Uterus (tissue), 2 donors: Measurements from ENCODE around the gene SDK2.

Source experiments
- POLR2A ChIP-seq, 2 donors: fragments of 450-650 bp; IDR thresholded peaks; one replicate each; pipeline ENCODE4 v1.6.1; 2016; ENCODE audit warnings: antibody characterized with exemption in 2 of 2, mild to moderate bottlenecking in 1 of 2, moderate library complexity in 1 of 2
- TF ChIP-seq, protein P1 (sequence below), 4 experiments: fragments of 200-600 bp in 2 of 4; fragments of 450-650 bp in 2 of 4; sonication (generic) in 2 of 4; IDR thresholded peaks; one replicate each; pipeline ENCODE4 v1.5.1; 2016 to 2019; ENCODE audit warnings: antibody characterized with exemption in 4 of 4, mild to moderate bottlenecking in 2 of 4, moderate library complexity in 1 of 4

DNA sequence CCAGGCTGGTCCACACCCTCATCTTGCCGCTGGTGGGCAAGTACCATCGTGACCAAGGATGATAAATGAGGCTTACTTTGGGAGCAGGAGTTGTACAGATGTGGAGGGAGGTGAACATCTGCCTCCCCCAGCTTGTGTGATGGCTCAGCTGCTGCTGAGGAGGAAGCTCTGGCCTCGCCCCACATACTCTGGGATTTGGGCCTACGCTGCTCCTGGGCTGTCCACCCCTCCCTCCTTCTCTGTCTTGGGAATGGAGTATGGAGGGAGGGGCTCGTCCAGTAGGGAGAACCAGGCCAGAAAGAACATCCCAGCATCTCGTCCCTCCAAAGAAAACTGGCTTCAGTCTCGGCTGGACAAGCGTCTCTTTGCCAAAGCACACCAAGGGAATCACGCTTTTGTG lies 197.6 kb downstream of the SDK2 start:
- TF ChIP-seq, protein P1, sequence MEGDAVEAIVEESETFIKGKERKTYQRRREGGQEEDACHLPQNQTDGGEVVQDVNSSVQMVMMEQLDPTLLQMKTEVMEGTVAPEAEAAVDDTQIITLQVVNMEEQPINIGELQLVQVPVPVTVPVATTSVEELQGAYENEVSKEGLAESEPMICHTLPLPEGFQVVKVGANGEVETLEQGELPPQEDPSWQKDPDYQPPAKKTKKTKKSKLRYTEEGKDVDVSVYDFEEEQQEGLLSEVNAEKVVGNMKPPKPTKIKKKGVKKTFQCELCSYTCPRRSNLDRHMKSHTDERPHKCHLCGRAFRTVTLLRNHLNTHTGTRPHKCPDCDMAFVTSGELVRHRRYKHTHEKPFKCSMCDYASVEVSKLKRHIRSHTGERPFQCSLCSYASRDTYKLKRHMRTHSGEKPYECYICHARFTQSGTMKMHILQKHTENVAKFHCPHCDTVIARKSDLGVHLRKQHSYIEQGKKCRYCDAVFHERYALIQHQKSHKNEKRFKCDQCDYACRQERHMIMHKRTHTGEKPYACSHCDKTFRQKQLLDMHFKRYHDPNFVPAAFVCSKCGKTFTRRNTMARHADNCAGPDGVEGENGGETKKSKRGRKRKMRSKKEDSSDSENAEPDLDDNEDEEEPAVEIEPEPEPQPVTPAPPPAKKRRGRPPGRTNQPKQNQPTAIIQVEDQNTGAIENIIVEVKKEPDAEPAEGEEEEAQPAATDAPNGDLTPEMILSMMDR (IDR thresholded peaks at IDR 0.05), result no peak
- no peak for TF ChIP-seq POLR2A (IDR thresholded peaks at IDR 0.05)
